WTC11 (cell line): ENCODE data around the gene ABCC2. TPM values are rescaled to one million over a fixed set of nuclear protein-coding genes. Genes with fewer than 3 reads are reported as not detected.

Experiments used
- ATAC-seq: fragments of 200-7000 bp; cut with Tn5 transposase; 2 replicates; pipeline ENCODE4 v1.10.0; 2021; ENCODE audit warnings: mild to moderate bottlenecking, moderate library complexity
- CTCF ChIA-PET: fragments of 300-600 bp; sonication (Branson Sonifier 250); formaldehyde crosslinking; loops from one replicate; lab custom pipeline; 2021; ENCODE audit warnings: antibody characterized with exemption; lab: Charles Lee
- POLR2A ChIA-PET: fragments of 350-600 bp; sonication (Branson Sonifier 250); formaldehyde crosslinking; loops from one replicate; lab custom pipeline; 2021; ENCODE audit warnings: antibody characterized with exemption; lab: Charles Lee
- DNase-seq: peaks from one replicate; pipeline ENCODE4 v3.0.0; 2021; ENCODE audit warnings: low spot score
- H3K27ac Mint-ChIP-seq: 2 replicates; pipeline ENCODE4 v1.8.0; 2021; ENCODE audit warnings: mixed read lengths
- H3K27me3 Mint-ChIP-seq: 2 replicates; pipeline ENCODE4 v1.8.0; 2021; ENCODE audit warnings: low read depth, mild to moderate bottlenecking, moderate library complexity, mixed read lengths
- H3K36me3 Mint-ChIP-seq: 2 replicates; pipeline ENCODE4 v1.8.0; 2021; ENCODE audit warnings: mixed read lengths
- H3K4me1 Mint-ChIP-seq: 2 replicates; pipeline ENCODE4 v1.8.0; 2022; ENCODE audit warnings: mixed read lengths
- H3K4me3 Mint-ChIP-seq: 2 replicates; pipeline ENCODE4 v1.8.0; 2021; ENCODE audit warnings: mild to moderate bottlenecking, moderate library complexity, mixed read lengths
- H3K9me3 Mint-ChIP-seq: 2 replicates; pipeline ENCODE4 v1.8.0; 2021; ENCODE audit warnings: mixed read lengths
- AFF4 ChIP-seq: sonication (generic); formaldehyde crosslinking; IDR thresholded peaks from 2 replicates; pipeline ENCODE4 v1.8.1; 2023; ENCODE audit warnings: mild to moderate bottlenecking, missing genetic modification reagents, borderline replicate concordance
- CREB1 ChIP-seq: sonication (generic); formaldehyde crosslinking; IDR thresholded peaks from 2 replicates; pipeline ENCODE4 v1.8.0; 2023; ENCODE audit warnings: mild to moderate bottlenecking, missing genetic modification reagents
- CTCF ChIP-seq: fragments of 200-600 bp; IDR thresholded peaks from 2 replicates; pipeline ENCODE4 v1.8.0; 2022; ENCODE audit warnings: antibody characterized with exemption
- E2F5 ChIP-seq: sonication (generic); formaldehyde crosslinking; IDR thresholded peaks from 2 replicates; pipeline ENCODE4 v1.8.1; 2022; ENCODE audit warnings: mild to moderate bottlenecking, moderate library complexity, missing genetic modification reagents
- ERG ChIP-seq: fragments of 250-450 bp; sonication (Bioruptor Pico); IDR thresholded peaks from 2 replicates; pipeline ENCODE4 v1.8.0; 2021; ENCODE audit warnings: mild to moderate bottlenecking
- ESRRA ChIP-seq: sonication (generic); formaldehyde crosslinking; IDR thresholded peaks from 2 replicates; pipeline ENCODE4 v1.8.1; 2022; ENCODE audit warnings: mild to moderate bottlenecking, missing genetic modification reagents, borderline replicate concordance
- FOXK1 ChIP-seq: sonication (generic); formaldehyde crosslinking; IDR thresholded peaks from 2 replicates; pipeline ENCODE4 v1.8.0; 2022; ENCODE audit warnings: mild to moderate bottlenecking, moderate library complexity, missing genetic modification reagents
- GRHL2 ChIP-seq: fragments of 250-450 bp; sonication (Bioruptor Pico); IDR thresholded peaks from 2 replicates; pipeline ENCODE4 v1.8.0; 2022; ENCODE audit warnings: mild to moderate bottlenecking, moderate library complexity; ENCODE audit not compliant: insufficient replicate concordance, severe bottlenecking
- GTF2I ChIP-seq: fragments of 250-450 bp; sonication (Bioruptor Pico); conservative IDR thresholded peaks from 2 replicates; pipeline ENCODE4 v1.4.0; 2021; ENCODE audit warnings: mild to moderate bottlenecking
- HMGXB4 ChIP-seq: sonication (generic); formaldehyde crosslinking; IDR thresholded peaks from 2 replicates; pipeline ENCODE4 v1.8.1; 2023; ENCODE audit warnings: mild to moderate bottlenecking, moderate library complexity, missing genetic modification reagents
- IRF1 ChIP-seq: sonication (generic); formaldehyde crosslinking; IDR thresholded peaks from 2 replicates; pipeline ENCODE4 v1.8.0; 2023; ENCODE audit warnings: missing genetic modification reagents
- KAT7 ChIP-seq: sonication (generic); formaldehyde crosslinking; IDR thresholded peaks from 2 replicates; pipeline ENCODE4 v1.8.1; 2023; ENCODE audit warnings: missing genetic modification reagents, mild to moderate bottlenecking, borderline replicate concordance
- MYBL2 ChIP-seq: sonication (generic); formaldehyde crosslinking; IDR thresholded peaks from 2 replicates; pipeline ENCODE4 v1.8.1; 2023; ENCODE audit warnings: mild to moderate bottlenecking, moderate library complexity, missing genetic modification reagents
- SP1 ChIP-seq: sonication (generic); formaldehyde crosslinking; conservative IDR thresholded peaks from 2 replicates; pipeline ENCODE4 v1.8.1; 2022; ENCODE audit warnings: missing genetic modification reagents
- ZNF219 ChIP-seq: sonication (generic); formaldehyde crosslinking; IDR thresholded peaks from 2 replicates; pipeline ENCODE4 v1.8.0; 2023; ENCODE audit warnings: missing genetic modification reagents, mild to moderate bottlenecking, borderline replicate concordance
- ZNF396 ChIP-seq: fragments of 250-450 bp; sonication (Bioruptor Pico); IDR thresholded peaks from 2 replicates; pipeline ENCODE4 v1.8.0; 2021; ENCODE audit warnings: mild to moderate bottlenecking, moderate library complexity, borderline replicate concordance
- ZNF425 ChIP-seq: fragments of 250-450 bp; sonication (Bioruptor Pico); conservative IDR thresholded peaks from 2 replicates; pipeline ENCODE4 v1.9.0; 2021; ENCODE audit warnings: mild to moderate bottlenecking
- ZNF532 ChIP-seq: fragments of 250-450 bp; sonication (Bioruptor Pico); IDR thresholded peaks from 2 replicates; pipeline ENCODE4 v1.9.0; 2021; ENCODE audit warnings: mild to moderate bottlenecking, borderline replicate concordance
- total RNA-seq: library from RNA; stranded (reverse); gene quantifications from 3 replicates; pipeline ENCODE4 v1.2.3, GENCODE V29; 2021

ABCC2 gene
- total RNA-seq, 1 experiment from 2014 or later, result 0.87 TPM

- no peak for ATAC-seq
- Mint-ChIP-seq H3K4me3 (no peak overlapping the region), H3K27ac (no peak overlapping the region), H3K27me3 (no peaks in the 10 kb centered on the region), H3K36me3 (no peaks in the 10 kb centered on the region), H3K4me1 (peaks cover 14% of the 10 kb centered on the region), H3K9me3 (no peaks in the 10 kb centered on the region)
- POLR2A ChIA-PET, result no interaction called here
- CTCF ChIA-PET, result no interaction called here
- no peak for TF ChIP-seq CREB1 (CRISPR knock-in tag)
- TF ChIP-seq ZNF425, result no peak
- no peak for TF ChIP-seq MYBL2 (CRISPR knock-in tag)
- no peak for TF ChIP-seq KAT7 (CRISPR knock-in tag)
- no peak for TF ChIP-seq ZNF532 (CRISPR knock-in tag)
- TF ChIP-seq GRHL2, result no peak
- TF ChIP-seq AFF4, result no peak
- no peak for TF ChIP-seq ERG (CRISPR knock-in tag)
- TF ChIP-seq ZNF396 (CRISPR knock-in tag), result no peak
- TF ChIP-seq ZNF219 (CRISPR knock-in tag), result no peak
- TF ChIP-seq IRF1, result no peak
- no peak for TF ChIP-seq CTCF
- no peak for TF ChIP-seq HMGXB4 (CRISPR knock-in tag)
- no peak for TF ChIP-seq SP1 (CRISPR knock-in tag)
- TF ChIP-seq ESRRA (CRISPR knock-in tag), result no peak
- TF ChIP-seq FOXK1 (CRISPR knock-in tag), result no peak
- TF ChIP-seq E2F5, result no peak
- TF ChIP-seq GTF2I (CRISPR knock-in tag), result no peak
- no peak for DNase-seq
Observed at GRCh38 chr10:99775850-99776249, 6.6 kb upstream of the ABCC2 start.
